GM19043 (cell line): ENCODE measurements around the gene CGB5.
"Not testable (repeated sequence)": the region's sequence is repeated elsewhere in the genome, so short reads cannot be mapped to it uniquely, and the experiment has no call there.

ENCODE experiments used
- ATAC-seq: cut with Tn5 transposase; IDR thresholded peaks from one replicate; pipeline ENCODE4 v1.9.1; 2021; ENCODE audit warnings: low read depth; ENCODE audit not compliant: unreplicated experiment

The CGB5 gene

DNA sequence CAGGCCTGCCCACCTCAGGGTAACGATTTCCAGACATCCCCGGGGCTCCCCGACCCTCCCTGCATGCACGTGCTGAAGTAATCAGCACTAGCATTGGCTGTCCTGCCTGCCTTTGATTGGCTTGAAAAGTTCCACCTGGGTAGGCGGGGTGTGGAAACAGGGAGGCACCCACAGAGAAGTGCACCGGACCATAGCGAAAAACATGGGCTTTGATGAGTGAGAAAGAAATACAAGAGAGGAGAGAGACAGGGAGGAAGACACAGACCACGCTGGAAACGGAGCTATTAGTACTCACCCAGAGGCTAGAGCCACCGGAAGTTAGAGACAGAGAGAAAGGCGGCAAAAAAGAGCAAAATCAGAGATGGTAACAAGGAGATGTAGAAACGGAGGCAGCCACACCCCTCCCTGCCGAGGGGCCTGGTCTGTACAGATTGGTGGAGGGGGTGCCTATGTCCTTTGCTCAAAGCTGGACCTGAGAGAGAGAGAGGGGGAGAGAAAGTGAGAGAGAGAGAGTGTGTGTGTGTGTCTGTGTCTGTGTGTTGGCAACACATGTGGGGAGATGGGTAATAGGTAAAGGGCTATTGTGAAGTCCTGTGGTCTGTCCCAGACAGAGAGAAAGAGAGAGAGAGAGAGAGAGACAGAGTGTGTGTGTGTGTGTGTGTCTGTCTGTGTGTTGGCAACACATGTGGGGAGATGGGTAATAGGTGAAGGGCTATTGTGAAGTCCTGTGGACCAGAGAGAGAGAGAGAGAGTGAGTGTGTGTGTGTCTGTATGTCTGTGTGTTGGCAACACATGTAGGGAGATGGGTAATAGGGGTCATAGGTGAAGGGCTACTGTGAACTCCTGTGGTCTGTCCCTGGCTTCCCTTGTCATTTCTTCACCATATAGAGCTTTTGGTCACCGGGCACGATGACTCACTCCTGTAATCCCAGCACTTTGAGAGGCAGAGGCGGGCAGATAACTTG is 22.4 kb upstream of the CGB5 start:
- no peak for ATAC-seq

DNA sequence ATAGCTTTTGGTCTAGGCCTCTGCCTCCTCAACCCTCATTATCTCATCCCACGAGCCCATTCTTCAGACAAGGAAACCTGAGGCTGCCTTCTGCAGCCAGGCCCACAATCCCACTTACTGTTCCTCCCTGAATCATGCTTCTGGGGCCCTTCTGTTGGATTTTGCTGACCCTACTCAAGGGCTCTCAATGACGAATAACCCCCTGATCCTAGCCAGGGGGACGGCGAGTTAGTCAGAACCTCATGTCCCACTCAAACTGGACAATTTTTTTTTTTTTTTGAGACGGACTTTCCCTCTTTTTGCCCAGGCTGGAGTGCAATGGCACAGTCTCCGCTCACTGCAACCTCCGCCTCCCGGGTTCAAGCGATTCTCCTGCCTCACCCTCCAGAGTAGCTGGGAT is 21.5 kb upstream of the CGB5 start:
- no peak for ATAC-seq

DNA sequence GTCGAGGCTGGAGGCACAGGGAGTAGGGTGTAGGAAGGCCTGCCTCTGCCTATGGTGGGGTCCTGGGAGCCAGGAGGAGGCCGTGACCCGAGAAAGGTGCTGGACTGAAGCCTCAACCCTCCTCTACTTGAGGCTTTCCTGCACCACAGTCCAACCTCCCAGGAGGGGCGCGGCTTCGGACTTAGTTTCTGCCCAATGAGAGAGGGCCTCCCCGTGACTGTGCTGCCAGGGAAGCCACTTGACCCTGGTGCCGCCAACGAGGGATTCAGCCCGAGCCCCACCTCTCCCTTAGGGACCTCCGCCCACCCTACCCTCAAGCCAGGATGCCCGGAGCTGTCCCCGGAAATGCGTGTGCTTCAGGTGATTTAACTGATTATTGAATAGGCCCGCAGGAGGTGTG is 19.4 kb upstream of the CGB5 start, which contains the start of gene CGB3:
CGB3 (minus strand) TSS at position 101 of the 400 bp plus-strand sequence. CDS start 362 bp downstream, outside the sequence.
- not testable (repeated sequence) for ATAC-seq

DNA sequence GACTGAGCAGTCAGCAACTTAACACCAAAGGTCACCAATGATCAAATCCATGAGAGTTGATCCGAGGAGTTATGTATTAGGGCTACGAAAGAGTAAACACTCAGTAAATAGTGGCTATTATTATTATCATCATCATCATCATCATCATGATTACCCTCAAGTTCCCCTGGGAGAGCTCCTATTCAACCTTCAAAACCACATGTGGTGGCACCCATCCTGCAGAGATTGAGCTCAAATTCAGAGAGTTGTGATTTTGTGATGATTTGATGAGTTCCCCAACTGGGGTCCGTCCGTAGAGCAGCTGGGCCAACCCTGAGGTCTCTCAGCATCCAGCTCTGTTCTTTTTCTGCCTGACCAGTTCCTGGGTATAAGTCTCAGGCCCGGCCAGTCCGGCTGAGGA is 18.6 kb upstream of the CGB5 start:
- ATAC-seq = not testable (repeated sequence)

DNA sequence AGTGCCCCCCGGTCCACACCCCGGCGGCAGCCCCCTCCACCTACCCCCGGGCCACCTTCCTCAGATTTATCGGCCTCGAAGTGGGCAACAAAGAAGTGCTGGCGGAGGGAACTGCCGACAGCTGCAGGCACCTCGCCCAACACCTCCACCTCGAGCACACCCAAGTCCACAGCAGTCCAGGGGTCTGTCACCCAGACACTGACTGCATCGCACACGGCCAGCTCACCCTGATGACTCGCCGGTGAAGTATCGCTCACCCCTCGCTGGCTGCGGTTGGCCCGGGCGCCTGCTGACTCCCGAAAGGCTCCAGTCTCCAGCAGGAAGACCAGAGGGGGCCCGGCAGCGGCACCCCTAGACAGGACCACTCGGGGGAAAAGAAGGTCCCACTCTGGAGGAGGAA is 18.0 kb upstream of the CGB5 start:
- not testable (repeated sequence) for ATAC-seq

DNA sequence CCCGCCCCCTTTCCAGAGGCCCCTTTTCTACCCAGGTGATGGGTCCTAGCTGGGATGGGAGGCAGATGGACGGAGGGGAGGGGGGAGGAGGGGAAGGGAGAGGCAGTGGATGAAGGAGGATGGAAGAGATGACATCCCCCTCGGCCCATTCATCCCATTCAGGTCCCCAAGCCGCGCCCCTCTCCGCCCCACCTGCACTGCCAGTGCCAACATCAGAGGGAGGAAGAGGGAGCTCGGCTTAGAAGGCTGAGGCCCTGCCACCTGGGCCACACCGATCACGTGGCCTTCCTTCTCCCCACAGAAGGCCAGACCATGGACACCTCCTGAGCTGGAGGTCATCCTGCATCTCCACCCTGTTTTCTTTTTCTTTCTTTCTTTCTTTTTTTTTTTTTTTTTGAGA is 15.0 kb upstream of the CGB5 start:
- not testable (repeated sequence) for ATAC-seq

DNA sequence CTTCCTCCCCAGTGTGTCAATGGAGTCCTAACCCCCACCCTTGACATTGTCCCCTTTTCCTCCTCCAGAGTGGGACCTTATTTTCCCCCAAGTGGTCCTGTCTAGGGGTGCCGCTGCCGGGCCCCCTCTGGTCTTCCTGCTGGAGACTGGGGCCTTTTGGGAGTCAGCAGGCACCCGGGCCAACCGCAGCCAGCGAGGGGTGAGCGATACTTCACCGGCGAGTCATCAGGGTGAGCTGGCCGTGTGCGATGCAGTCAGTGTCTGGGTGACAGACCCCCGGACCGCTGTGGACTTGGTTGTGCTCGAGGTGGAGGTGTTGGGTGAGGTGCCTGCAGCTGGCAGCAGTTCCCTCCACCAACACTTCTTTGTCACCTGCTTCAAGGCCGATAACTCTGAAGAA is 13.9 kb upstream of the CGB5 start:
- not testable (repeated sequence) for ATAC-seq

DNA sequence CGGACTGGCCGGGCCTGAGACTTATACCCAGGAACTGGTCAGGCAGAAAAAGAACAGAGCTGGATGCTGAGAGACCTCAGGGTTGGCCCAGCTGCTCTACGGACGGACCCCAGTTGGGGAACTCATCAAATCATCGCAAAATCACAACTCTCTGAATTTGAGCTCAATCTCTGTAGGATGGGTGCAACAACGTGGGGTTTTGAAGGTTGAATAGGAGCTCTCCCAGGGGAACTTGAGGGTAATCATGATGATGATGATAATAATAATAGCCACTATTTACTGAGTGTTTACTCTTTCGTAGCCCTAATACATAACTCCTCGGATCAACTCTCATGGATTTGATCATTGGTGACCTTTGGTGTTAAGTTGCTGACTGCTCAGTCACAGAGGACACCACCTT is 13.3 kb upstream of the CGB5 start:
- ATAC-seq = not testable (repeated sequence)

DNA sequence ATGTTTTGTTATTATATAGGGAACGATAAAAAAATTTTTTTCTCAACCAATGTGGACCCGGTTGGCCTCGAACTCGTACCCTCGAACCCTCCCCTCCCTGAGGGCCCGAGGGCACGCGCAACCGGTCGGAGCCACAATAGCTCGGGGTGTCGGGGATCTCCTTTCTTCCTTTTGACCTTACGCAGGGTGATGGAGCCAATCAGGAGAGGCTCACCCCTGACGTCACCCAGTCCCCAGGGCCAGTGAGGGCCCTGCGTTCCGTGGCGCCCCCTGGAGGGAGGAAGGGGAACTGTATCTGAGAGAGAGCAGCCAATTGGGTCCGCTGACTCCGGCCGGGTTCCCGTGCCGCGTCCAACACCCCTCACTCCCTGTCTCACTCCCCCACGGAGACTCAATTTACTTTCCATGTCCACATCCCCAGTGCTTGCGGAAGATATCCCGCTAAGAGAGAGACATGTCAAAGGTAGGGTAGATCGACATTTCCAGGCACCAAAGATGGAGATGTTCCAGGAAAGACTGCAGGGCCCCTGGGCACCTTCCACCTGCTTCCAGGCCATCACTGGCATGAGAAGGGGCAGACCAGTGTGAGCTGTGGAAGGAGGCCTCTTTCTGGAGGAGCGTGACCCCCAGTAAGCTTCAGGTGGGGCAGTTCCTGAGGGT is 11.9 kb upstream of the CGB5 start, which contains the start of gene CGB2:
CGB2 (plus strand) TSS at position 249 of the 660 bp plus-strand sequence; CDS start at position 455, 206 bp downstream.
- ATAC-seq = not testable (repeated sequence)

DNA sequence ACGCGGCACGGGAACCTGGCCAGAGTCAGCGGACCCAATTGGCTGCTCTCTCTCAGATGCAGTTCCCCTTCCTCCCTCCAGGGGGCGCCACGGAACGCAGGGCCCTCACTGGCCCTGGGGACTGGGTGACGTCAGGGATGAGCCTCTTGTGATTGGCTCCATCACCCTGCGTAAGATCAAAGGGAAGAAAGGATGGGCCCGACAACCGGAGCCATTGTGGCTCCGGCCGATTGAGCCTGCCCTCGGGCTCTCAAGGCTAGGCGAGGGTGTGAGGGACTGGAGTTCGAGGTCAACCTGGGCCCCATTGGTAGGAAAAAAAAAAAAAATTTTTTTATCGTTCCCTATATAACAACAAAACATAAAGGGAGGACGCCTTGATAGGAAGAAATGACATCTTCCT is 6.8 kb upstream of the CGB5 start, which contains the start of gene CGB1:
CGB1 (minus strand) TSS at position 81 of the 400 bp plus-strand sequence. CDS start 184 bp downstream, outside the sequence.
- not testable (repeated sequence) for ATAC-seq

DNA sequence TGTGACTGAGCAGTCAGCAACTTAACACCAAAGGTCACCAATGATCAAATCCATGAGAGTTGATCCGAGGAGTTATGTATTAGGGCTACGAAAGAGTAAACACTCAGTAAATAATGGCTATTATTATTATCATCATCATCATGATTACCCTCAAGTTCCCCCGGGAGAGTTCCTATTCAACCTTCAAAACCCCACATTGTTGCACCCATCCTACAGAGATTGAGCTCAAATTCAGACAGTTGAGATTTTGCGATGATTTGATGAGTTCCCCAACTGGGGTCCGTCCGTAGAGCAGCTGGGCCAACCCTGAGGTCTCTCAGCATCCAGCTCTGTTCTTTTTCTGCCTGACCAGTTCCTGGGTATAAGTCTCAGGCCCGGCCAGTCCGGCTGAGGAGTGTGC is 5.5 kb upstream of the CGB5 start:
- not testable (repeated sequence) for ATAC-seq

DNA sequence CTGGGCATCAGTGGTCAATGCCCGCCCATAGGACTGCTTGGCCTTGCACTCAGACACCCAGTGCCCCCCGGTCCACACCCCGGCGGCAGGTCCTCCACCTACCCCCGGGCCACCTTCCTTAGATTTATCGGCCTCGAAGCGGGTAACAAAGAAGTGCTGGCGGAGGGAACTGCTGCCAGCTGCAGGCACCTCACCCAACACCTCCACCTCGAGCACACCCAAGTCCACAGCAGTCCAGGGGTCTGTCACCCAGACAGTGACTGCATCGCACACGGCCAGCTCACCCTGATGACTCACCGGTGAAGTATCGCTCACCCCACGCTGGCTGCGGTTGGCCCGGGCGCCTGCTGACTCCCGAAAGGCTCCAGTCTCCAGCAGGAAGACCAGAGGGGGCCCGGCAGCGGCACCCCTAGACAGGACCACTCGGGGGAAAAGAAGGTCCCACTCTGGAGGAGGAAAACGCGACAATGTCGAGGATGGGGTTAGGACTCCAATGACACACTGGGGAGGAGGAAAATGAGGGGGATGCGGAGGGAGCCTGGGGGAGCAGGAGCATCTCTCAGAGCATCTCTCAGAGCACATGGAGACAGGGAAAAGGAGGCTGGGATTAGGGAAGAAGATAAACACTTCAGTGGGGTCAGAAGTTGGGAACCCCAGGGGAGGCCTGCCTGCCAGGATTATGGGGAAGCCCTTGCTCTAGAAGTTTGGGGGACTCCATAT is 4.9 kb upstream of the CGB5 start:
- not testable (repeated sequence) for ATAC-seq

DNA sequence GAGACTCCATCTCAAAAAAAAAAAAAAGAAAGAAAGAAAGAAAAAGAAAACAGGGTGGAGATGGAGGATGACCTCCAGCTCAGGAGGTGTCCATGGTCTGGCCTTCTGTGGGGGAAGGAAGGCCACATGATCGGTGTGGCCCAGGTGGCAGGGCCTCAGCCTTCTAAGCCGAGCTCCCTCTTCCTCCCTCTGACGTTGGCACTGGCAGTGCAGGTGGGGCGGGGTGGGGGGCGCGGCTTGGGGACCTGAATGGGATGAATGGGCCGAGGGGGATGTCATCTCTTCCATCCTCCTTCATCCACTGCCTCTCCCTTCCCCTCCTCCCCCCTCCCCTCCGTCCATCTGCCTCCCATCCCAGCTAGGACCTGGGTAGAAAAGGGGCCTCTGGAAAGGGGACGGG is 3.9 kb upstream of the CGB5 start:
- ATAC-seq = not testable (repeated sequence)

DNA sequence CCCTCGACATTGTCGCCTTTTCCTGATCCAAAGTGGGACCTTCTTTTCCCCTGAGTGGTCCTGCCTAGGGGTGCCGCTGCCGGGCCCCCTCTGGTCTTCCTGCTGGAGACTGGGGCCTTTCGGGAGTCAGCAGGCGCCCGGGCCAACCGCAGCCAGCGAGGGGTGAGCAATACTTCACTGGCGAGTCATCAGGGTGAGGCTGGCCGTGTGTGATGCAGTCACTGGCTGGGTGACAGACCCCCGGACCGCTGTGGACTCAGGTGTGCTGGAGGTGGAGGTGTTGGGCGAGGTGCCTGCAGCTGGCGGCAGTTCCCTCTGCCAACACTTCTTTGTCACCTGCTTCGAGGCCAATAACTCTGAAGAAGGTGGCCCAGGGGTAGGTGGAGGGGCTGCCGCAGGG is 1.5 kb upstream of the CGB5 start:
- no peak for ATAC-seq

DNA sequence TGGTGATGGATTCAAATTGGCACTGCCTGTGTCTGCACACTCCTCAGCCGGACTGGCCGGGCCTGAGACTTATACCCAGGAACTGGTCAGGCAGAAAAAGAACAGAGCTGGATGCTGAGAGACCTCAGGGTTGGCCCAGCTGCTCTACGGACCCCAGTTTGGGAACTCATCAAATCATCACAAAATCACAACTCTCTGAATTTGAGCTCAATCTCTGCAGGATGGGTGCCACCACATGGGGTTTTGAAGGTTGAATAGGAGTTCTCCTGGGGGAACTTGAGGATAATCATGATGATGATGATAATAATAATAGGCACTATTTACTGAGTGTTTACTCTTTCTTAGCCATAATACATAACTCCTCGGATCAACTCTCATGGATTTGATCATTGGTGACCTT is 982 bp upstream of the CGB5 start:
- ATAC-seq = not testable (repeated sequence)

DNA sequence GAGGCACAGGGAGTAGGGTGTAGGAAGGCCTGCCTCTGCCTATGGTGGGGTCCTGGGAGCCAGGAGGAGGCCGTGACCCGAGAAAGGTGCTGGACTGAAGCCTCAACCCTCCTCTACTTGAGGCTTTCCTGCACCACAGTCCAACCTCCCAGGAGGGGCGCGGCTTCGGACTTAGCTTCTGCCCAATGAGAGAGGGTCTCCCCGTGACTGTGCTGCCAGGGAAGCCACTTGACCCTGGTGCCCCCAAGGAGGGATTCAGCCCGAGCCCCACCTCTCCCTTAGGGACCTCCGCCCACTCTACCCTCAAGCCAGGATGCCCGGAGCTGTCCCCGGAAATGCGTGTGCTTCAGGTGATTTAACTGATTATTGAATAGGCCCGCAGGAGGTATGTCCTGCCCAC is 5.4 kb downstream of the CGB5 start, which contains the start of gene CGB8:
CGB8 (minus strand) TSS at position 101 of the 400 bp plus-strand sequence. CDS start 372 bp downstream, outside the sequence.
- not testable (repeated sequence) for ATAC-seq

DNA sequence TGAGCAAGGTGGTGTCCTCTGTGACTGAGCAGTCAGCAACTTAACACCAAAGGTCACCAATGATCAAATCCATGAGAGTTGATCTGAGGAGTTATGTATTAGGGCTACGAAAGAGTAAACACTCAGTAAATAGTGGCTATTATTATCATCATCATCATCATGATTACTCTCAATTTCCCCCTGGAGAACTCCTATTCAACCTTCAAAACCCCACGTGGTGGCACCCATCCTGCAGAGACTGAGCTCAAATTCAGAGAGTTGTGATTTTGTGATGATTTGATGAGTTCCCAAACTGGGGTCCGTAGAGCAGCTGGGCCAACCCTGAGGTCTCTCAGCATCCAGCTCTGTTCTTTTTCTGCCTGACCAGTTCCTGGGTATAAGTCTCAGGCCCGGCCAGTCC is 6.2 kb downstream of the CGB5 start:
- ATAC-seq = not testable (repeated sequence)

DNA sequence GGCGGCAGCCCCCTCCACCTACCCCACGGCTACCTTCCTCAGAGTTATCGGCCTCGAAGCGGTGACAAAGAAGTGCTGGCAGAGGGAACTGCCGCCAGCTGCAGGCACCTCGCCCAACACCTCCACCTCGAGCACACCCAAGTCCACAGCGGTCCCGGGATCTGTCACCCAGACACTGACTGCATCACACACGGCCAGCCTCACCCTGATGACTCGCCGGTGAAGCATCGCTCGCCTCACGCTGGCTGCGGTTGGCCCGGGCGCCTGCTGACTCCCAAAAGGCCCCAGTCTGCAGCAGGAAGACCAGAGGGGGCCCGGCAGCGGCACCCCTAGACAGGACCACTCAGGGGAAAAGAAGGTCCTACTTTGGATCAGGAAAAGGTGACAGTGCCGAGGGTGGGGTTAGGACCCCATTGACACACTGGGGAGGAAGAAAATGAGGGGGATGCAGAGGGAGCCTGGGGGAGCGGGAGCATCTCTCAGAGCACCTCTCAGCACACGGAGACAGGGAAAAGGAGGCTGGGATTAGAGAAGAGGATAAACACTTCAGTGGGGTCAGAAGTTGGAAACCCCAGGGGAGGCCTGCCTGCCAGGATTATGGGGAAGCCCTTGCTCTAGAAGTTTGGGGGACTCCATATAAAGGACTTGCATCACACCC is 6.9 kb downstream of the CGB5 start:
- not testable (repeated sequence) for ATAC-seq

DNA sequence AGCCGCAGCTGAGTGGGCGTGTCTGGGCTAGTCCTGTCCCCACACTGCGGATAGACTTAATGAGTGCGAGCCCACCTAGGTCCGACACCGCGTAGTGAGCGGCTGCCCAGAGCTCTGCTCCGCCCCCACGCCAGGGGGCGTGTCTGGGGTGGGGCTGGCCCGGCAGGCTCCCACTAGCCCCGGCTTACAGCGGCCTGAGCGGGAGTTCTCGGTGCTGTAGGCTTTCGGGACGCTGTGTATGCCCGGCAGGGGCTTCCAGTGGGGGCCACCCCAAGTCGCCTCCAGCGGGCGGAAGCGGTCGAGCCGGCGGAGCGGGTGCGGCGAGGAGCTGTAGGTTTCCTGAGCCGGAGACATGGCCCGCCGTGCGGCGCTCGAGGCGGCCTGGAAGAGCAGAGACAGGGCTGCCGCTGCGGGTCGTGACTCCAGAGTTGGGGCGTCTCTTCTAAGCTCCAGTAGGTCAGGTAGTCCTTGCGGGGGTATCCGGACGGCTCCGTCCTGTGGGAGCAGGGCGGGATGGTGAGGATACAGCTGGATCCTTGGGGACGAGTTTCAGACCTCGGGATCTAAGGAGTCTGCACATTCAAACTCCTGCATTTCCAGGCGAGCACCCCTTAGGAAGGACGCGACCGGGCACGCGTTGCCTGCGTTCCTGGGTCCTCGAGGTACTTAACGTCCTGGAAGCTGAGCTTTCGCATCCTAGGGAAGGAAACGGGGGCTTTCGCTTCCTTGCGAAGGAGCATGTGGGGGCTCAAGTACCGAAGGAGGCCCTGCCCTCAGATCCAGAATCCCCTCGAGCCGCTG is 12.7 kb downstream of the CGB5 start:
- no peak for ATAC-seq
